Endothelial cell of umbilical vein (primary cell): Measurements from ENCODE around the gene ITPR1. TPM values are rescaled to one million over a fixed set of nuclear protein-coding genes. Genes with fewer than 3 reads are reported as not detected.

Experiments used
- BruUV-seq: library from RNA; stranded (reverse); fragments of 400-500 nt; replicated peaks from 2 replicates; lab custom pipeline; 2021; lab: Mats Ljungman, UMichigan
- CTCF ChIA-PET: fragments of 300-600, 350-600 bp; sonication (Branson Sonifier 250); formaldehyde crosslinking; loops from one replicate; lab custom pipeline; 2021; ENCODE audit warnings: antibody characterized with exemption, inconsistent platforms; lab: Charles Lee
- POLR2A ChIA-PET: fragments of 300-600, 350-600 bp; sonication (Branson Sonifier 250); formaldehyde crosslinking; loops from one replicate; lab custom pipeline; 2021; ENCODE audit warnings: antibody characterized with exemption, inconsistent platforms; lab: Charles Lee
- DNase-seq: peaks from one replicate; pipeline ENCODE4 v3.0.0-alpha.2; 2011; ENCODE audit warnings: low read depth, low spot score
- FAIRE-seq: peaks from 2 replicates; lab custom pipeline; 2011; peaks lifted over from hg19 to GRCh38; lab: Jason Lieb, UNC
- H2AFZ ChIP-seq: 2 replicates; pipeline ENCODE4 v1.6.0; 2012; ENCODE audit warnings: low read depth, low read length, control low read depth, inconsistent platforms
- H3K27ac ChIP-seq: 2 replicates; pipeline ENCODE4 v1.5.1; 2011; ENCODE audit warnings: low read depth, mild to moderate bottlenecking, control low read depth, low read length, moderate library complexity; ENCODE audit not compliant: insufficient read depth
- H3K27me3 ChIP-seq, 2 experiments: 2 replicates each; pipeline versions ENCODE4 v1.6.0 to v1.6.1; 2011; ENCODE audit warnings: low read length in 2 of 2, mixed read lengths in 1 of 2; ENCODE audit not compliant: control insufficient read depth in 2 of 2, insufficient read depth in 2 of 2
- H3K36me3 ChIP-seq, 2 experiments: 2 replicates in 1 of 2; 3 replicates in 1 of 2; pipeline ENCODE4 v1.5.1; 2011; ENCODE audit warnings: low read length in 2 of 2, mild to moderate bottlenecking in 1 of 2, moderate library complexity in 1 of 2; ENCODE audit not compliant: control insufficient read depth in 2 of 2, insufficient read depth in 2 of 2; ENCODE audit errors: extremely low read depth in 1 of 2
- H3K4me1 ChIP-seq: 3 replicates; pipeline ENCODE4 v1.5.1; 2011; ENCODE audit warnings: mild to moderate bottlenecking, low read length; ENCODE audit not compliant: control insufficient read depth, insufficient read depth; ENCODE audit errors: extremely low read depth
- H3K4me2 ChIP-seq: 2 replicates; pipeline ENCODE4 v1.6.1; 2011; ENCODE audit warnings: low read length, control low read depth, mixed read lengths; ENCODE audit not compliant: insufficient read depth
- H3K4me3 ChIP-seq, 3 experiments: fragments of 200-600 bp in 1 of 3; sonication (generic), shearing (Covaris generic) in 1 of 3; replicated peaks in 1 of 3; 2 replicates each; pipeline ENCODE4 v1.5.1; 2011 to 2016; ENCODE audit warnings: control low read depth in 3 of 3, low read length in 3 of 3, mild to moderate bottlenecking in 2 of 3, inconsistent platforms in 1 of 3, low read depth in 1 of 3, moderate library complexity in 1 of 3; ENCODE audit not compliant: insufficient read depth in 1 of 3
- H3K79me2 ChIP-seq: 2 replicates; pipeline ENCODE4 v1.6.0; 2012; ENCODE audit warnings: low read length, inconsistent platforms; ENCODE audit not compliant: control insufficient read depth, insufficient read depth
- H3K9ac ChIP-seq: replicated peaks from 2 replicates; pipeline ENCODE3; 2011; ENCODE audit warnings: low read length, control low read depth; ENCODE audit not compliant: insufficient read depth; ENCODE audit errors: extremely low read depth
- H3K9me1 ChIP-seq: replicated peaks from 3 replicates; pipeline ENCODE4 v1.6.0; 2011; ENCODE audit warnings: mild to moderate bottlenecking, low read length; ENCODE audit not compliant: control insufficient read depth, insufficient read depth; ENCODE audit errors: extremely low read depth
- H3K9me3 ChIP-seq: replicated peaks from 2 replicates; pipeline ENCODE4 v1.5.1; 2012; ENCODE audit warnings: low read length, inconsistent platforms; ENCODE audit not compliant: control insufficient read depth, insufficient read depth
- H4K20me1 ChIP-seq: replicated peaks from 2 replicates; pipeline ENCODE3; 2011; ENCODE audit warnings: mild to moderate bottlenecking, low read length; ENCODE audit not compliant: control insufficient read depth, insufficient read depth; ENCODE audit errors: extremely low read depth
- CTCF ChIP-seq, 2 donors: IDR thresholded peaks; 1 replicate in 1 of 2; 2 replicates in 1 of 2; pipeline ENCODE4 v1.5.1; 2011; ENCODE audit warnings: low read length in 2 of 2, mild to moderate bottlenecking in 2 of 2, moderate library complexity in 2 of 2, control low read depth in 1 of 2, inconsistent platforms in 1 of 2, low read depth in 1 of 2; ENCODE audit not compliant: insufficient read depth in 1 of 2; ENCODE audit errors: extremely low read depth in 1 of 2
- EZH2 ChIP-seq: IDR thresholded peaks from 2 replicates; pipeline ENCODE4 v1.6.1; 2012; ENCODE audit warnings: borderline replicate concordance, low read depth, mild to moderate bottlenecking, moderate library complexity, low read length, inconsistent platforms; ENCODE audit not compliant: severe bottlenecking
- FOS ChIP-seq: IDR thresholded peaks from 2 replicates; pipeline ENCODE4 v1.6.1; 2011; ENCODE audit warnings: mild to moderate bottlenecking, low read length, moderate library complexity, borderline replicate concordance; ENCODE audit not compliant: insufficient read depth
- GATA2 ChIP-seq: IDR thresholded peaks from 2 replicates; pipeline ENCODE4 v1.7.0; 2011; ENCODE audit warnings: low read depth, mild to moderate bottlenecking, moderate library complexity, mixed read lengths, low read length; ENCODE audit not compliant: insufficient read length, insufficient read depth
- JUN ChIP-seq: IDR thresholded peaks from 2 replicates; pipeline ENCODE4 v1.6.1; 2011; ENCODE audit warnings: borderline replicate concordance, low read depth; ENCODE audit not compliant: insufficient read length, insufficient read depth
- MYC ChIP-seq: IDR thresholded peaks from one replicate; pipeline ENCODE4 v1.6.1; 2011; ENCODE audit warnings: mild to moderate bottlenecking, low read depth, low read length
- POLR2A ChIP-seq: IDR thresholded peaks from 2 replicates; pipeline ENCODE4 v1.6.1; 2012; ENCODE audit warnings: low read depth, mild to moderate bottlenecking, control low read depth, low read length
- POLR2AphosphoS5 ChIP-seq: IDR thresholded peaks from 2 replicates; pipeline ENCODE4 v1.6.1; 2012; ENCODE audit warnings: low read depth, mild to moderate bottlenecking, control low read depth, low read length, moderate library complexity; ENCODE audit not compliant: insufficient read depth
- dilution Hi-C: fragments of 300-500 bp; cut with MboI; formaldehyde crosslinking; loops from one replicate; pipeline ENCODE4 v1.15.0; 2019; ENCODE audit warnings: low sequenced_read_pairs; ENCODE audit not compliant: extremely low pct_ligation_motif_present
- intact Hi-C: fragments of 100-400 bp; cut with micrococcal nuclease; formaldehyde crosslinking; loops from one replicate; pipeline ENCODE4 v1.10.0; 2022
- polyA plus RNA-seq, 4 experiments: library from polyadenylated mRNA; depleted of rRNA in 3 of 4; stranded (reverse) in 3 of 4; unstranded in 1 of 4; fragments of >200 nt; gene quantifications; 2 replicates each; pipeline versions ENCODE4 v1.2.1 to v1.2.3, GENCODE V29; 2011 to 2012; ENCODE audit warnings: missing spikeins in 1 of 4
- total RNA-seq: library from RNA; stranded (reverse); gene quantifications from 2 replicates; pipeline ENCODE4 v1.2.3, GENCODE V29; 2021
- TF ChIP-seq, protein P1 (sequence below): IDR thresholded peaks from 2 replicates; pipeline ENCODE4 v1.6.1; 2011; ENCODE audit not compliant: insufficient read depth, insufficient read length

ITPR1 gene
- total and polyA plus RNA-seq, 2 donors (not counting 3 experiments of a cell fraction or from before 2014, with no cell fraction given) = 5.1 to 16.1 TPM

GRCh38 chr3:4508048-4508981, 15.2 kb downstream of the ITPR1 start:
- FAIRE-seq (no peak), DNase-seq (no peak)
- H4K20me1 ChIP-seq = no peaks in the 10 kb centered on the region
- no peaks in the 10 kb centered on the region for H3K9me3 ChIP-seq
- no peak overlapping the region for H3K4me2 ChIP-seq
- POLR2A ChIA-PET = interaction anchor here (0.5 kb wide), 1 partner anchor 67 kb away, joined by 3 read pairs; no protein-coding TSS in a partner anchor
- H3K4me3 ChIP-seq = no peak overlapping the region
- BruUV-seq = no TSS peak
- H3K79me2 ChIP-seq = no peaks in the 10 kb centered on the region
- dilution Hi-C loops (no loop called here), intact Hi-C loops (no loop called here)
- H3K36me3 ChIP-seq = no peaks in the 10 kb centered on the region
- peaks cover 3% of the 10 kb centered on the region for H3K4me1 ChIP-seq
- no peak overlapping the region for H3K9ac ChIP-seq
- no peak overlapping the region for H2AFZ ChIP-seq
- H3K27ac ChIP-seq = no peak overlapping the region
- CTCF ChIA-PET = interaction anchor here (1.0 to 3.5 kb wide), 2 partner anchors 125 to 158 kb away, joined by 3 to 10 read pairs; no protein-coding TSS in a partner anchor
- no peaks in the 10 kb centered on the region for H3K27me3 ChIP-seq
- TF ChIP-seq GATA2 (no peak), CTCF (IDR thresholded peaks at IDR 0.05; ENCODE audit: extremely low read depth in 1 of 2, insufficient read depth in 1 of 2, low read depth in 1 of 2, low read length in 2 of 2) (no peak), EZH2 (no peak), POLR2AphosphoS5 (no peak), FOS (no peak), POLR2A (no peak), MYC (no peak), JUN (no peak)
- TF ChIP-seq, protein P1, sequence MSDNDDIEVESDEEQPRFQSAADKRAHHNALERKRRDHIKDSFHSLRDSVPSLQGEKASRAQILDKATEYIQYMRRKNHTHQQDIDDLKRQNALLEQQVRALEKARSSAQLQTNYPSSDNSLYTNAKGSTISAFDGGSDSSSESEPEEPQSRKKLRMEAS = no peak
- H3K9me1 ChIP-seq = no peaks in the 10 kb centered on the region
